ENCODE measurements around the gene MYBPH. TPM values are rescaled to one million over a fixed set of nuclear protein-coding genes. Genes with fewer than 3 reads are reported as not detected.

MYBPH gene
- total RNA-seq, 2 donors from 2014 or later: not detected

DNA sequence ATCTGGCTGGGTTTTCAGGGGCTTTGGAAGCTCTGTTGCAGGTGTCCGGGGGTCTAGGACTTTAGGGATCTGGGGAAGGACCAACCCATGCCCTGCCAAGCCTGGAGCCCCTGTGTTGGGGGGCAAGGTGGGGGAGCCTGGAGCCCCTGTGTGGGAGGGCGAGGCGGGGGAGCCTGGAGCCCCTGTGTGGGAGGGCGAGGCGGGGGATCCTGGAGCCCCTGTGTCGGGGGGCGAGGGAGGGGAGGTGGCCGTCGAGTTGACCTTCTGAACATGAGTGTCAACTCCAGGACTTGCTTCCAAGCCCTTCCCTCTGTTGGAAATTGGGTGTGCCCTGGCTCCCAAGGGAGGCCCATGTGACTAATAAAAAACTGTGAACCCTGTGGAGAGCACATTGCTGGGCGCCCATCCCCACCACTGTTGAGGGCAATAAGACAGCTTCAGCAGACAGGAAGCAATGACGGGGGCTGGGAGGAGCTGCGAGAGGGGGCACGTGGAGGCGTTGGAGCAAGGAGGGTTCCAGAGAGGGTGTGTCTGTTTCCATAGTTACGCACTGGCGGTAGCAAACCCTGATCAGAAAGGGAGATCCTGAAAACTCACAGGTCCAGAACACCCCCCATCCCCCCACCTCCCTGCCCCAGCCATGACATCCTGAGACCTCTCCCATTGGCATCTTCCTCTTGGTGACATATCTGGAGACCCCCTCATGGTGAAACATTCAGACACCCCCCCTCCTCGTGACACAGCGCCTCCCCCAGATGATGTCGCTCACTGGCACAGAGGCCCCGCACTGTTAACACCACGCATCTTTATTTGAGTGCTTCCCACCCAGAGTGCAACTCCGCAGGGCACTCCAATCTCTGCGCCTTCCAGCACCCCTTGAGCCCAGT is 8.4 kb downstream of the MYBPH start:
- TF ChIP-seq, protein P1, sequence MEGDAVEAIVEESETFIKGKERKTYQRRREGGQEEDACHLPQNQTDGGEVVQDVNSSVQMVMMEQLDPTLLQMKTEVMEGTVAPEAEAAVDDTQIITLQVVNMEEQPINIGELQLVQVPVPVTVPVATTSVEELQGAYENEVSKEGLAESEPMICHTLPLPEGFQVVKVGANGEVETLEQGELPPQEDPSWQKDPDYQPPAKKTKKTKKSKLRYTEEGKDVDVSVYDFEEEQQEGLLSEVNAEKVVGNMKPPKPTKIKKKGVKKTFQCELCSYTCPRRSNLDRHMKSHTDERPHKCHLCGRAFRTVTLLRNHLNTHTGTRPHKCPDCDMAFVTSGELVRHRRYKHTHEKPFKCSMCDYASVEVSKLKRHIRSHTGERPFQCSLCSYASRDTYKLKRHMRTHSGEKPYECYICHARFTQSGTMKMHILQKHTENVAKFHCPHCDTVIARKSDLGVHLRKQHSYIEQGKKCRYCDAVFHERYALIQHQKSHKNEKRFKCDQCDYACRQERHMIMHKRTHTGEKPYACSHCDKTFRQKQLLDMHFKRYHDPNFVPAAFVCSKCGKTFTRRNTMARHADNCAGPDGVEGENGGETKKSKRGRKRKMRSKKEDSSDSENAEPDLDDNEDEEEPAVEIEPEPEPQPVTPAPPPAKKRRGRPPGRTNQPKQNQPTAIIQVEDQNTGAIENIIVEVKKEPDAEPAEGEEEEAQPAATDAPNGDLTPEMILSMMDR (conservative IDR thresholded peaks at IDR 0.05): no peak
- H3K4me3 ChIP-seq (ENCODE audit: low read length): no peak overlapping the region
- H3K4me1 ChIP-seq (ENCODE audit: control insufficient read depth, insufficient read depth, low read length): no peaks in the 10 kb centered on the region
- no peaks in the 10 kb centered on the region for H3K27me3 ChIP-seq (ENCODE audit: control insufficient read depth, insufficient read depth, low read length, poor library complexity, severe bottlenecking)
- H3K27ac ChIP-seq (ENCODE audit: low read depth, low read length): no peak overlapping the region
- Mint-ChIP-seq H3K27ac (no peak overlapping the region), H3K36me3 (ENCODE audit: low read depth) (peaks cover 5% of the 10 kb centered on the region), H3K4me3 (no peak overlapping the region), H3K9me3 (no peaks in the 10 kb centered on the region), H3K27me3 (ENCODE audit: insufficient read depth) (peaks cover 8% of the 10 kb centered on the region), H3K4me1 (peaks cover 3% of the 10 kb centered on the region)
- no peak overlapping the region for H3K9ac ChIP-seq (ENCODE audit: extremely low read depth, low read length, poor library complexity, severe bottlenecking)
- H3K36me3 ChIP-seq (ENCODE audit: control insufficient read depth, insufficient read depth, low read length): no peaks in the 10 kb centered on the region
- no peak for DNase-seq
- H3K9me3 ChIP-seq (ENCODE audit: control insufficient read depth, low read length): no peaks in the 10 kb centered on the region
- WGBS, 2 experiments (ENCODE audit: insufficient coverage in 1 of 2, insufficient read length in 1 of 2): 90 to 95% methylated on average over 9 to 23 of the region's 23 CpGs

GRCh38 chr1:203166192-203166940 is 9.3 kb downstream of the MYBPH start:
- H3K9ac ChIP-seq (ENCODE audit: extremely low read depth, low read length, poor library complexity, severe bottlenecking): no peak overlapping the region
- H3K27ac ChIP-seq (ENCODE audit: low read depth, low read length): no peak overlapping the region
- TF ChIP-seq, protein P1 (conservative IDR thresholded peaks at IDR 0.05): peak; percentile 70
- H3K36me3 ChIP-seq (ENCODE audit: control insufficient read depth, insufficient read depth, low read length): no peaks in the 10 kb centered on the region
- no peak overlapping the region for H3K4me3 Mint-ChIP-seq
- no peaks in the 10 kb centered on the region for H3K9me3 ChIP-seq (ENCODE audit: control insufficient read depth, low read length)
- peaks cover 5% of the 10 kb centered on the region for H3K36me3 Mint-ChIP-seq (ENCODE audit: low read depth)
- H3K27me3 Mint-ChIP-seq (ENCODE audit: insufficient read depth): peaks cover 8% of the 10 kb centered on the region
- no peak overlapping the region for H3K4me3 ChIP-seq (ENCODE audit: low read length)
- H3K4me1 ChIP-seq (ENCODE audit: control insufficient read depth, insufficient read depth, low read length): no peaks in the 10 kb centered on the region
- no peaks in the 10 kb centered on the region for H3K27me3 ChIP-seq (ENCODE audit: control insufficient read depth, insufficient read depth, low read length, poor library complexity, severe bottlenecking)
- 84 to 97% methylated on average over 7 to 14 of the region's 14 CpGs for whole genome bisulfite sequencing, 2 experiments (ENCODE audit: insufficient coverage in 1 of 2, insufficient read length in 1 of 2)
- no peaks in the 10 kb centered on the region for H3K9me3 Mint-ChIP-seq
- no peak overlapping the region for H3K27ac Mint-ChIP-seq
- H3K4me1 Mint-ChIP-seq: peaks cover 2% of the 10 kb centered on the region
- DNase-seq: peak; percentile 75

- 95 to 100% methylated on average over 3 to 8 of the region's 8 CpGs for WGBS, 2 experiments (ENCODE audit: insufficient coverage in 1 of 2, insufficient read length in 1 of 2)
- no peak for DNase-seq
Observed at GRCh38 chr1:203165800-203166161, 9.8 kb downstream of the MYBPH start.

More at GRCh38 chr1:203165800-203166161, 9.8 kb downstream of the MYBPH start:
- Histone ChIP-seq H3K36me3 (ENCODE audit: control insufficient read depth, insufficient read depth, low read length) (no peaks in the 10 kb centered on the region), H3K9ac (ENCODE audit: extremely low read depth, low read length, poor library complexity, severe bottlenecking) (no peak overlapping the region), H3K27me3 (ENCODE audit: control insufficient read depth, insufficient read depth, low read length, poor library complexity, severe bottlenecking) (no peaks in the 10 kb centered on the region), H3K27ac (ENCODE audit: low read depth, low read length) (no peak overlapping the region), H3K4me1 (ENCODE audit: control insufficient read depth, insufficient read depth, low read length) (no peaks in the 10 kb centered on the region), H3K9me3 (ENCODE audit: control insufficient read depth, low read length) (no peaks in the 10 kb centered on the region), H3K4me3 (ENCODE audit: low read length) (no peak overlapping the region)
- H3K4me3 Mint-ChIP-seq: no peak overlapping the region
- peaks cover 8% of the 10 kb centered on the region for H3K27me3 Mint-ChIP-seq (ENCODE audit: insufficient read depth)
- peaks cover 5% of the 10 kb centered on the region for H3K36me3 Mint-ChIP-seq (ENCODE audit: low read depth)
- peaks cover 2% of the 10 kb centered on the region for H3K4me1 Mint-ChIP-seq
- TF ChIP-seq, protein P1 (conservative IDR thresholded peaks at IDR 0.05): no peak
- H3K27ac Mint-ChIP-seq: no peak overlapping the region
- no peaks in the 10 kb centered on the region for H3K9me3 Mint-ChIP-seq

Measured in endodermal cell (in vitro differentiated cells).